Measurements from ENCODE around the gene PODN.

DNA sequence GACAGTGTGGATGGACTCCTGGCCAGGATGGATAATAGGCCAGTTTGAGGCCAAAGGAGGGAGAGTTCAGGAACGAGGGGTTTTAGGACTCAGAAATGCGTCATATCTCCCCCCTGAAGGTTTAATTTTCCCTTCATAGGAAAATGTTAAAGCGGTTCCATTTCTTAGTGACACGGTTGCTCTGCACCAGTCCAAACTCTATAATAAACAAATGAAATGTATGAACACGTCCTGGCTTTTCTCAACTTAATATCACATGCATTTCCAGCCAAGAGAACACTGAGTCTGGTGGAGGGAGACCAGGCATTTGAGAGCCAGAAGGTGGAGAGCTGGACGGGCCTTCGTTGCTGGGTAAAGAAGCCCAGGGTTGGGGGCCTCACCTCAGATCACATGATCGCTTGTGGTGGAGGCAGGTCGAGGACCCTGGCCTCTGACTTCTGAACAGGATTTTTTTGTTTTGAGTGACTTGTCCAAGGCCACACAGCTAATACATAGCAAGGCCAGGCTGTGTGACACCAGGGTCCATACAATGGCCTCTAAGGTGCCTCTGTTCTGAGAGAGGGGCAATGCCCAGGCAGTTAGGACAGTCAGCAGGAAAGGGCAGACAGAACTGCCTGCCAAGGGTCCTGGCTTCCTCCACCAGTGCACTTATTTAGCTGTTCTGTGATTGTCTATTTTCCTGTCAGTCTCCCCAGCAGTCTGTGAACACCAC lies 69.0 kb downstream of the PODN start:
- TF ChIP-seq, protein P1, sequence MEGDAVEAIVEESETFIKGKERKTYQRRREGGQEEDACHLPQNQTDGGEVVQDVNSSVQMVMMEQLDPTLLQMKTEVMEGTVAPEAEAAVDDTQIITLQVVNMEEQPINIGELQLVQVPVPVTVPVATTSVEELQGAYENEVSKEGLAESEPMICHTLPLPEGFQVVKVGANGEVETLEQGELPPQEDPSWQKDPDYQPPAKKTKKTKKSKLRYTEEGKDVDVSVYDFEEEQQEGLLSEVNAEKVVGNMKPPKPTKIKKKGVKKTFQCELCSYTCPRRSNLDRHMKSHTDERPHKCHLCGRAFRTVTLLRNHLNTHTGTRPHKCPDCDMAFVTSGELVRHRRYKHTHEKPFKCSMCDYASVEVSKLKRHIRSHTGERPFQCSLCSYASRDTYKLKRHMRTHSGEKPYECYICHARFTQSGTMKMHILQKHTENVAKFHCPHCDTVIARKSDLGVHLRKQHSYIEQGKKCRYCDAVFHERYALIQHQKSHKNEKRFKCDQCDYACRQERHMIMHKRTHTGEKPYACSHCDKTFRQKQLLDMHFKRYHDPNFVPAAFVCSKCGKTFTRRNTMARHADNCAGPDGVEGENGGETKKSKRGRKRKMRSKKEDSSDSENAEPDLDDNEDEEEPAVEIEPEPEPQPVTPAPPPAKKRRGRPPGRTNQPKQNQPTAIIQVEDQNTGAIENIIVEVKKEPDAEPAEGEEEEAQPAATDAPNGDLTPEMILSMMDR (IDR thresholded peaks at IDR 0.05), result no peak
- TF ChIP-seq POLR2A (IDR thresholded peaks at IDR 0.05), result no peak

All from esophagus squamous epithelium (tissue), 4 donors.